PFSK-1 (cell line): ENCODE results near the gene NUP62CL.

Source experiments
- FOXP2 ChIP-seq: optimal IDR thresholded peaks from 2 replicates; pipeline ENCODE3; 2011; ENCODE audit warnings: borderline replicate concordance, control low read depth, inconsistent platforms; ENCODE audit not compliant: insufficient read depth; ENCODE audit errors: extremely low read length, extremely low read depth
- POLR2AphosphoS5 ChIP-seq: IDR thresholded peaks from 2 replicates; pipeline ENCODE4 v1.6.1; 2012; ENCODE audit warnings: low read depth, mild to moderate bottlenecking, control low read depth, low read length, moderate library complexity
- REST ChIP-seq, 2 experiments: IDR thresholded peaks; 2 replicates each; pipeline versions ENCODE4 v1.6.1 to v1.8.0; 2011 to 2012; ENCODE audit warnings: low read depth in 2 of 2, low read length in 2 of 2, control low read depth in 1 of 2, inconsistent platforms in 1 of 2, mild to moderate bottlenecking in 1 of 2, moderate library complexity in 1 of 2; ENCODE audit not compliant: insufficient read depth in 1 of 2
- SIN3A ChIP-seq: IDR thresholded peaks from 2 replicates; pipeline ENCODE4 v1.6.1; 2012; ENCODE audit warnings: mild to moderate bottlenecking, low read length, moderate library complexity, borderline replicate concordance; ENCODE audit not compliant: insufficient read depth
- TAF1 ChIP-seq: IDR thresholded peaks from 2 replicates; pipeline ENCODE4 v1.6.1; 2012; ENCODE audit warnings: low read length, control low read depth, borderline replicate concordance; ENCODE audit not compliant: insufficient read depth

- TF ChIP-seq SIN3A (no peak), POLR2AphosphoS5 (no peak), TAF1 (no peak), REST (IDR thresholded peaks at IDR 0.05; ENCODE audit: insufficient read depth in 1 of 2, low read depth in 2 of 2, low read length in 2 of 2) (no peak), FOXP2 (no peak)
Measured at GRCh38 chrX:107102980-107103379, 103.3 kb downstream of the NUP62CL start.
